HUDEP-2 (cell line): ENCODE data around the gene DHRS11.

Source experiments
- DNase-seq, 76 experiments: peaks; one replicate each; lab custom pipeline; 2025; ENCODE audit not compliant: unreplicated experiment in 76 of 76; lab: John Stamatoyannopoulos, UW

Gene DHRS11

GRCh38 chr17:36643086-36643685, 51.5 kb downstream of the DHRS11 start:
- no peak for DNase-seq

GRCh38 chr17:36645422-36645821, 53.7 kb downstream of the DHRS11 start:
- DNase-seq = no peak

- no peak for DNase-seq
Measured at GRCh38 chr17:36647636-36648035, 56.0 kb downstream of the DHRS11 start.

- no peak for DNase-seq
Measured at GRCh38 chr17:36650096-36650775, 58.6 kb downstream of the DHRS11 start.
